ENCODE data around the gene PIAS1.
"Not testable (repeated sequence)": the region's sequence is repeated elsewhere in the genome, so short reads cannot be mapped to it uniquely, and the experiment has no call there.

The PIAS1 gene

GRCh38 chr15:68124700-68125099 lies 70.6 kb downstream of the PIAS1 start:
- DNase-seq (ENCODE audit: low read depth), result no peak

DNA sequence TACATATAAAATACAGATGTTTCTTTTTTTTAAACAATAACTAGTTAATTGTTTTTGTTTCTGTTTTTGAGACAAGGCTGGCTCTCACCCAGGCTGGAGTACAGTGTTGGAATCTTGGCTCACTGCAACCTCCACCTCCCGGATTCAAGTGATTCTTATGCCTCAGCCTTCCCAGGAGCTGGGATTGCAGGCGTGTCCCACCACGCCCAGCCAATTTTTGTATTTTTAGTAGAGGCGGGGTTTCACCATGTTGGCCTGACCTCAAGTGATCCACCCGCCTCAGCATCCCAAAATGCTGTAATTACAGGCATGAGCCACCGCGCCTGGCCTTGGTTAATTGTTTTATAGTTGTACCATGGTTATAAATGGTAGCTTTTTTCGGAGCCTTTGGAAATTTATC lies 72.3 kb downstream of the PIAS1 start:
- no peak for DNase-seq (ENCODE audit: low read depth)

- DNase-seq (ENCODE audit: low read depth), result no peak
Measured at GRCh38 chr15:68129072-68129471, 75.0 kb downstream of the PIAS1 start.

GRCh38 chr15:68130851-68131250 lies 76.7 kb downstream of the PIAS1 start:
- DNase-seq (ENCODE audit: low read depth), result no peak

GRCh38 chr15:68137096-68137495 lies 83.0 kb downstream of the PIAS1 start:
- DNase-seq (ENCODE audit: low read depth), result no peak

DNA sequence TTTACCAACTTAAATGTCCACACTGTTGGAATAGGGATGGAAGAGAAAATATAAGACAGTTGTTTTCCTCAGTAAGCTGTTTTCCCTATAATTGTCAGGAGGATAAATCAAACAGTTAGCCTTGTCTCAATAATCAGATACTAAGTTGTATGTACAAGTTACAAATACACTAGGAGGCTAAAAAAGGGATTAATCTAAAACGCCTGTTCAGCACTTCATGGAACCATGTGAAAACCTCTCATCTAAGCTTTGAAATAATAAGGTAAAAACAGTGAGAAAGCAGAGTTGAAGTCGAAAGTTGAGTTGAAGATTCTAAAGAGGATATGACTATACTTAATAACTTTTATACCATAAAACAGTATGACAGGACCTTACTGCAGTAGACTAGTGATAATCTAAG lies 89.0 kb downstream of the PIAS1 start:
- no peak for DNase-seq (ENCODE audit: low read depth)

DNA sequence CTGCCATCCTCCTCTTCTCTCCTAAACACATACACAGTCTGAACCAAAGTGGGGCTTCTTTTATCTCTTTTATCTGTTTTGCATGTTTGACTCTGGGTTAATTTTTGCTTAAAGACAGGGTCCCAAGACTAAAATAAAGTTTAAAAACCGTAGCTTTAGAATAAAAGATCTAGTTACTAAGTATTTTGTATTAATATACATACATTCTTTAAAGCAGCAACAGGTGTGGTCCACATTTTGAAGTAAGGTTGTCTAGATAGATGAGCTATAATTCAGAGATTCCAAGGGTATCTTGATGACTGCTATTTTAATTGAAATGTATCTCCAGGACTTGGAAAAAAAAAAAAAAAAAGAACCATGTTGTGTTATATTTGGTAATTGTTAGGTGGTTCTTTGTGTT lies 89.7 kb downstream of the PIAS1 start:
- no peak for DNase-seq (ENCODE audit: low read depth)

- DNase-seq (ENCODE audit: low read depth), result no peak
Measured at GRCh38 chr15:68145706-68146105, 91.6 kb downstream of the PIAS1 start.

- no peak for DNase-seq (ENCODE audit: low read depth)
Measured at GRCh38 chr15:68148039-68148438, 93.9 kb downstream of the PIAS1 start.

DNA sequence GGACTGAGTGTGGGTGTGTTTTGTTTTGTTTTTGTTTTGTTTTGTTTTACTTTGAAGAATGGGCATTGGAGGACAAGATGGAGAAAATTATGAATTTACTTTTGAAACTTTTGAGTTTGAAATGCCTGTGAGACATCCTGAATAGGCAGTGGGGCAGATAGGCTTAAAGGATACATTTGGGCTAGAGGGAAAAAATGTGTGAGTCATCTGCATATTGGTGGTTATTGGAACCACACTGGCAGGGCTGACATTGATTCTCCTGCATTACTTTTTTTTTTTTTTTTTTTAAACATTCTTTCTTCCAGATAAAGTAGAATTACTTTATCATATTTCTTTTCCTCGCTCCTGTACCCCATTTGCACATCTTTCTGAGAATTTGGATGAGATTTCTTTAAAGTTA lies 94.9 kb downstream of the PIAS1 start:
- DNase-seq (ENCODE audit: low read depth), result no peak

DNA sequence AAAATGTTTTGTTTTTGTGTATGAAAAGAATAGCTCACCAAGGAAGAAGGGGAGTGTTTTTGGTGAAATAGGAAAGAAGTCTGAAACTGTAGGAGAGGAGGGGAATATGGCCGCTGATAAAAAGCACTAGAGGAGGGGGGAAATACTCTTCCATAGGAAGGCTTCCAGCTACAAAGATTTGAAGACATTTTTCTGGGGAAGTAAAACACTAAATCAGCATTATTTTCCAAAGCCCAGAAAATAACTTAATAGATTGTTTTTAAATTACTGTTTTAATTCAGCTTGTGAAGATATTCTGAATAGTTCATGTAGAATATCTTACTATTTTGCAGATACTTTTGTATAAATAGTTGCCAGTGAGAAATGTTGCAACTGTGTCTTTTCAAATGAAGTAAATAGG lies 96.1 kb downstream of the PIAS1 start:
- DNase-seq (ENCODE audit: low read depth), result no peak

DNA sequence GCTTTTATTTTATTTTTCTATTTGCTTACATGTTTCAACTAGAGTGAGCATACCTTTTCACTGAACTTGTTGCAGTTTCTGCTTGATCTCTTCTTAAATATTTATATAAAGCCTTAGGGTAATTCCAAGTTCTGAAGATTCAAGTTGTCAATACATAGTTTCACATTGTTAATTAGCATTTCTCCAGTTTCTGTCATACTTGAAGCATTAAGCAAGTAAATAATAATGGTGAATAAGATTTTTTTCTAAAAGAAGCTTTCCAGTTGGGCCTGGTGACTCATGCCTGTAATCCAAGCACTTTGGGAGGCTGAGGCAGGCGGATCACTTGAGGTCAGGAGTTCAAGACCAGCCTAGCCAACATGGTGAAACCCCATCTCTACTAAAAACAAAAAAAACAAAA lies 97.2 kb downstream of the PIAS1 start:
- DNase-seq (ENCODE audit: low read depth), result no peak

DNA sequence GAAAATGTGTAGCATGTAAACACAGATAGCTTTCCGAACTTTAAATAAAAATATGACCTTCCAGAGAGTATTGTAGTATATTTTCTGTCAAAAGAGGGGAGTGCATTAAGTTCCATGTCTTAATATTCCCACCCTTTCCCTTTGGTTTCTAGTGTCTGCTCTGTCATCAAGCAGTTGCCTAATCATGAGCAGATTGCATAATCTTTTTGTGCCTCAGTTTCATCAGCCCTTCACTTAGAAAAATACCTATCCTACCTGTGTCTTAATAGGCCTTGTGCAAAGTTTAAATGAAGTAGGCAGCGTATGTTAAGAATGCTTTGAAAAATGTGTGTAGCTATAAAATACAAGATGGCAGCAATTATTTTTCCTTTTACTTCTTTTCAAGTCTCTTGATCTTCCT lies 98.2 kb downstream of the PIAS1 start:
- no peak for DNase-seq (ENCODE audit: low read depth)

DNA sequence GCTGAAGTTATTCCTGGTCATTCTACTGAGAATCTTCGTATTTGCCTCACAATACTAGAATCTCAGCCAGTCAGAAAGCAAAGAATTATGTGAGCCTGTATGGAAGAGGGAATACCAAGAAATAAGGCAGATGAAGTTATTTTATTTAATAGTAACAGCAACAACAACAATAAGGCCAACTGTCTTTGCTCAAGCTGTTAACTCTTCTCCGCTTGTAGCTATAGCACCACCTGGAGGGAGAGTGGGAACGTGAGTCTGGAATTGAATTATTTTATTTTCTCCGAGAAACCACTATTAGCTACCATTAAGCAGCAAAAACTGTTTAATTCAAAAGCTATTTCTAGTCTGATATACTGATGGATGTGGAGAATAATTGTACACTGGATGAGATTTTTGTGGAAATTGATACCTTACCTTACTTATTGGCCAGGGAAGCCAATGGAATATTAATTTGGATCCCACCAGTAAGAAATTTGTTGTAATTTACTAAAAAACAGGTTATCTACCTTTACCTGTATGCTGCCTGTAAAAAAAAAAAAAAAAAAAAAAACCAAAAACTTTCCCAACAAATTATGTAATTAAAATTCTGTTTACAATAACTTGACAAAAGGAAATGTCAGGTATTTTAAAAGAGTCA lies 100.9 kb downstream of the PIAS1 start:
- peak; percentile 8 for DNase-seq (ENCODE audit: low read depth)

DNA sequence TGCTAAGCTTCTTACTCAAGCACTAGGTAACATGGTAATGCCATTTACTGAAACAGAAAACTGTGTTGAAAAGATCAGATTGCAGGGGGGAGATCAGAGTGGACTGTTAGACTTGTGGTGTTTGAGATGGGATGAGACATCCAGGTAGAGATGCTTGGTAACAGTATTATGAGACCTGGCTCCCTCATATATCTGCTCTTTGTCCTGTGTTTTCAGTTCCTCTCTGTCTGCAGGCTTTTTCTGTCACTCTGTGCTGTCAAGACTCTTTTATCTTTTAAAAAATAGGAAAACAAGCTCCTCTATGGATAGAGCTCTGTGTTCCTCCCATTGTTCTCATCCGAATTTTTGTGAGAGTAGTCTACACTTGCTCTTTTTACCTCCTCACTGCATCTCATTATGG lies 103.0 kb downstream of the PIAS1 start:
- no peak for DNase-seq (ENCODE audit: low read depth)

DNA sequence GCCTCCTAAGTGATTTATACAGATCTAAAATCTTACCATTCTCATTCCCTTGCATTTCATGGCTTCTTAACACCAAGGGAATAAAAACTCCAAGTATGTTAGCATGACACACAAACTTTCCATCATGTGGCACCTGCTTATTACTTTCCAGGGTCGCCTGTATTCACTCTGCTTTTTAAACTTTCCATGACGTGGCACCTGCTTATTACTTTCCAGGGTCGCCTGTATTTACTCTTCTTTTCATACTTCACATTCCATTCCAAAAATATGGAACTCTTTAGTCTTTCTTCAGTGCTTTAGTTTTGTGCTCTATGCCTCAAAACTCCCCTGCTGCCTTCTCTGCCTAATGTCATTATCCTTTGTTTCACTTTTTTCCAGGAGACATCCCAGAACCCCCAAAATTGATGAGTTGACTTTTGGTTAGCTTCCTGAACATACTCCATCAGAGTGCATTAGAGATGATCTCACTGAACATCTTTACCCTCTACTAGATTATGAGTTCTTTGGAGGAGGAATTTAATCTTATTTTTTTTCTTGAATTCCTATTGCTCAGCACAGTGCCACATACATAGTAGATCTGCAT lies 104.0 kb downstream of the PIAS1 start:
- no peak for DNase-seq (ENCODE audit: low read depth)

- DNase-seq (ENCODE audit: low read depth), result no peak
Measured at GRCh38 chr15:68163191-68163590, 109.1 kb downstream of the PIAS1 start.

DNA sequence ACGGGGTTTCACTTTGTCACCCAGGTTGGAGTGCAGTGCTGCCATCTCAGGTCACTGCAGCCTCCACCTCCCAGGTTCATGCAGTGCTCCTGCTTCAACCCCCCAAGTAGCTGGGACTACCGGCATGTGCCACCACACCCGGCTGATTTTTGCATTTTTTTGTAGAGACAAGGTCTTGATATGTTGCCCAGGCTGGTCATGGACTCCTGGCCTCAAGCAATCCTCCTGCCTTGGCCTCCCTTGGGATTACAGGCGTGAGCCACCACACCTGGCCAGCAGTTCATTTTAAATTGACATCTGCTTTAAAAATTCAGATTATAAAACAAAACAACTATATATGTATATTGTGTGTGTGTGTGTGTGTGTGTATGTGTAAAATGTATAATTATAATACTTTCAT lies 112.7 kb downstream of the PIAS1 start:
- no peak for DNase-seq (ENCODE audit: low read depth)

DNA sequence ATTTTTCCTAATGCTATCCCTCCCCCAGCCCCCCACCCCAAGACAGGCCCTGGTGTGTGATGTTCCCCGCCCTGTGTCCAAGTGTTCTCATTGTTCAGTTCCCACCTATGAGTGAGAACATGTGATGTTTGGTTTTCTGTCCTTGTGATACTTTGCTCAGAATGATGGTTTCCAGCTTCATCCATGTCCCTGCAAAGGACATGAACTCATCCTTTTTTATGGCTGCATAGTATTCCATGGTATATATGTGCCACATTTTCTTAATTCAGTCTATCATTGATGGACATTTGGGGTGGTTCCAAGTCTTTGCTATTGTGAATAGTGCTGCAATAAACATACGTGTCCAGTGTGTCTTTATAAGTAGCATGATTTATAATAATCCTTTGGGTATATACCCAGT lies 117.9 kb downstream of the PIAS1 start:
- not testable (repeated sequence) for DNase-seq (ENCODE audit: low read depth)

GRCh38 chr15:68173119-68173518 lies 119.0 kb downstream of the PIAS1 start:
- DNase-seq (ENCODE audit: low read depth), result no peak

GRCh38 chr15:68175526-68175925 lies 121.4 kb downstream of the PIAS1 start:
- DNase-seq (ENCODE audit: low read depth), result no peak

DNA sequence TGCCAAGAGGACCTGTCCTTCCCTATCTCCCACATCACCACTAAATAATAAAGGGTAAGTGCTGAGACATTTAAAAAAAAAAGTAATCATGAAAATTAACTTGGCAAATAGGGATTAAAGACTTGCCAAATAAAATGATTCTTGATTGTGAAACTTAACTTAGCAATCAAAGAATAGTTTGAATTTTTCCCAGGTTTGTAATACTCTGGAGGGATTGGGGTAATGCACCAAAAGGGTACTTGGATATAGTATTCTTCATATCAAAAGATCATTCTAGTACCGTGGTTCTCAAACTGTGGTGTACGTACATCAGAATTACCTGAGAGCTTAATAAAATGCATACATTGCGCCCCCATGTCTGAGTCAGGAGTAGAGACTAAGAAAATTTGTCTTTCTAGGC lies 122.5 kb downstream of the PIAS1 start:
- no peak for DNase-seq (ENCODE audit: low read depth)

DNA sequence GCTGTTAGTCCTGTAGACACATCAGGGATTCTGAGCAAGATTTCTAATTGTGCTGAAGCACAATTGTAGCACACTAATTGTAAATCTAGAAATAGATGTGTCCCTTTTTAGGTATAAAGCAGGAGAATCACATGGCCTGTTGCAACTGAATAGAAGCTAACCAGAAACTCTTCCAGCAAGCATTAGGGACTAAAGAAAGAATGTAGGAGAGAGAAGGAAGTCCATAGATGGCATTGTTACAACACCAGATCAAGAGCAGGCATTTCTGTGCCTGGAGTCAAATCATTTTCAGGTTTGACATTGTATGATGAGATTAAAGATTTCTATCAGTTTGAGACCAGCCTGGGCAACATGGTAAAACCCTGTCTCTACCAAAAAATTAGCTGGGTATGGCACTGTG lies 123.6 kb downstream of the PIAS1 start:
- no peak for DNase-seq (ENCODE audit: low read depth)

- no peak for DNase-seq (ENCODE audit: low read depth)
Measured at GRCh38 chr15:68183616-68184315, 129.7 kb downstream of the PIAS1 start.

All from T follicular helper cell (primary cell).